Measurements from ENCODE around the gene INHBC. TPM values are rescaled to one million over a fixed set of nuclear protein-coding genes. Genes with fewer than 3 reads are reported as not detected.

Gene INHBC
- total and polyA plus RNA-seq, 7 donors = 0.05 to 0.21 (median 0.18) TPM; not detected in 4

DNA sequence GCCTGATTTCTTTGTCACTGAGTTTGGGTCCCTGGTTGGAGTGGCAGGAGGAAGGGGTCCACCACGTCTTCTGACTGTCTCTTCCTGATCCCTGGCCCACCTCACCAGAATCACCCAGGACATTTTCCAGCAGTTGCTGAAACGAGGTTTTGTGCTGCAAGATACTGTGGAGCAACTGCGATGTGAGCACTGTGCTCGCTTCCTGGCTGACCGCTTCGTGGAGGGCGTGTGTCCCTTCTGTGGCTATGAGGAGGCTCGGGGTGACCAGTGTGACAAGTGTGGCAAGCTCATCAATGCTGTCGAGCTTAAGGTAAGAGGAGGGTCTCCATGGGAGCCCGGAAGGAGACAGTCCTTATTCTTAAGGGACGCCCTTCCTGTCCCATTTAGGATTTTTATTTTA, 65.6 kb downstream of the INHBC start:
- intact Hi-C loops (cut with DNase I) = no loop called here
- Histone ChIP-seq H3K9me3 (no peaks in the 10 kb centered on the region), H3K4me1 (no peaks in the 10 kb centered on the region), H3K27me3 (ENCODE audit: insufficient read depth in 3 of 3, low read length in 2 of 3) (no peaks in the 10 kb centered on the region), H3K27ac (no peak overlapping the region), H3K4me3 (no peak overlapping the region), H3K36me3 (ENCODE audit: insufficient read depth in 1 of 2, low read depth in 1 of 2) (peaks cover 17 to 90% of the 10 kb centered on the region in 2 donors)
- 92 to 97% (median 94%) methylated on average over 11 of the region's 11 CpGs for WGBS, 3 donors
- ATAC-seq (no peak), DNase-seq (no peak)
- no peak for TF ChIP-seq CTCF (IDR thresholded peaks at IDR 0.05)

Other genes starting within 250 kb of the INHBC start
- gene NXPH4, start 218.0 kb upstream of the INHBC start, total RNA-seq = under 1 TPM in 3 of 4 donors, not detected in 1; 0.24 to 0.58 (median 0.42) TPM
- gene NXPH4, start 218.0 kb upstream of the INHBC start, polyA plus RNA-seq = under 1 TPM in 2 of 3 donors, not detected in 1; 0.01 to 0.20 TPM
- gene SHMT2, start 205.1 kb upstream of the INHBC start, total RNA-seq = 10 to 100 TPM; 39.2 to 59.2 (median 47.3) TPM
- gene SHMT2, start 205.1 kb upstream of the INHBC start, polyA plus RNA-seq = 10 to 100 TPM; 36.6 to 66.8 (median 62.7) TPM
- gene STAC3, start 183.6 kb upstream of the INHBC start, total RNA-seq = 1,000 to 10,000 TPM in 2 of 4 donors, 100 to 1,000 TPM in 2; 576 to 1,676 (median 997) TPM
- 1,000 to 10,000 TPM in 1 of 3 donors, 100 to 1,000 TPM in 1, 10 to 100 TPM in 1; 98.2 to 1,376 (median 738) TPM for gene STAC3, start 183.6 kb upstream of the INHBC start, polyA plus RNA-seq
- gene R3HDM2, start 3.7 kb upstream of the INHBC start, total RNA-seq = 10 to 100 TPM; 41.4 to 64.9 (median 45.0) TPM
- 10 to 100 TPM; 12.1 to 22.6 (median 20.9) TPM for gene R3HDM2, start 3.7 kb upstream of the INHBC start, polyA plus RNA-seq
- 1 to 10 TPM in 2 of 4 donors, under 1 TPM in 2; 0.23 to 6.8 (median 2.1) TPM for gene INHBE, start 20.5 kb downstream of the INHBC start, total RNA-seq
- 1 to 10 TPM in 1 of 3 donors, under 1 TPM in 2; 0.18 to 1.4 (median 0.18) TPM for gene INHBE, start 20.5 kb downstream of the INHBC start, polyA plus RNA-seq
- under 1 TPM in 3 of 4 donors, not detected in 1; 0.07 to 0.86 (median 0.61) TPM for gene GLI1, start 25.0 kb downstream of the INHBC start, total RNA-seq
- gene GLI1, start 25.0 kb downstream of the INHBC start, polyA plus RNA-seq = under 1 TPM; 0.21 to 0.34 (median 0.23) TPM
- gene ARHGAP9, start 45.1 kb downstream of the INHBC start, total RNA-seq = 1 to 10 TPM; 1.3 to 5.4 (median 4.1) TPM
- gene ARHGAP9, start 45.1 kb downstream of the INHBC start, polyA plus RNA-seq = 1 to 10 TPM in 2 of 3 donors, under 1 TPM in 1; 0.91 to 2.0 (median 1.4) TPM
- 10 to 100 TPM; 68.6 to 88.0 (median 83.7) TPM for gene MARS1, start 53.3 kb downstream of the INHBC start, total RNA-seq
- 10 to 100 TPM; 41.2 to 97.4 (median 77.7) TPM for gene MARS1, start 53.3 kb downstream of the INHBC start, polyA plus RNA-seq
- gene DDIT3, start 85.7 kb downstream of the INHBC start, total RNA-seq = 10 to 100 TPM; 11.1 to 59.5 (median 19.6) TPM
- gene DDIT3, start 85.7 kb downstream of the INHBC start, polyA plus RNA-seq = 100 to 1,000 TPM in 1 of 3 donors, 10 to 100 TPM in 2; 62.5 to 224 (median 68.9) TPM
- 10 to 100 TPM; 29.5 to 52.9 (median 39.5) TPM for gene MBD6, start 88.0 kb downstream of the INHBC start, total RNA-seq
- 10 to 100 TPM; 11.6 to 18.4 (median 17.5) TPM for gene MBD6, start 88.0 kb downstream of the INHBC start, polyA plus RNA-seq
- 100 to 1,000 TPM in 2 of 4 donors, 10 to 100 TPM in 2; 91.0 to 128 (median 103) TPM for gene DCTN2, start 112.4 kb downstream of the INHBC start, total RNA-seq
- gene DCTN2, start 112.4 kb downstream of the INHBC start, polyA plus RNA-seq = 100 to 1,000 TPM; 107 to 165 (median 123) TPM
- gene KIF5A, start 115.3 kb downstream of the INHBC start, total RNA-seq = under 1 TPM in 3 of 4 donors, not detected in 1; 0.04 to 0.21 (median 0.14) TPM
- gene KIF5A, start 115.3 kb downstream of the INHBC start, polyA plus RNA-seq = under 1 TPM; 0.01 to 0.18 (median 0.04) TPM
- gene PIP4K2C, start 156.4 kb downstream of the INHBC start, total RNA-seq = 10 to 100 TPM in 2 of 4 donors, 1 to 10 TPM in 2; 8.1 to 13.3 (median 9.9) TPM
- gene PIP4K2C, start 156.4 kb downstream of the INHBC start, polyA plus RNA-seq = 10 to 100 TPM in 2 of 3 donors, 1 to 10 TPM in 1; 7.7 to 16.4 (median 16.0) TPM
- 1 to 10 TPM; 3.5 to 9.1 (median 4.2) TPM for gene DTX3, start 170.0 kb downstream of the INHBC start, total RNA-seq
- gene DTX3, start 170.0 kb downstream of the INHBC start, polyA plus RNA-seq = 1 to 10 TPM; 4.4 to 5.2 (median 4.5) TPM
- 1 to 10 TPM; 2.9 to 9.2 (median 3.5) TPM for gene ARHGEF25, start 176.7 kb downstream of the INHBC start, total RNA-seq
- 1 to 10 TPM; 3.2 to 4.5 (median 4.2) TPM for gene ARHGEF25, start 176.7 kb downstream of the INHBC start, polyA plus RNA-seq
- 10 to 100 TPM in 3 of 4 donors, 1 to 10 TPM in 1; 9.1 to 26.6 (median 12.1) TPM for gene B4GALNT1, start 198.4 kb downstream of the INHBC start, total RNA-seq
- gene B4GALNT1, start 198.4 kb downstream of the INHBC start, polyA plus RNA-seq = 10 to 100 TPM in 1 of 3 donors, 1 to 10 TPM in 2; 8.2 to 46.7 (median 8.8) TPM